Measurements from ENCODE around the gene CNNM2. TPM values are rescaled to one million over a fixed set of nuclear protein-coding genes. Genes with fewer than 3 reads are reported as not detected.
"Not testable (repeated sequence)": the region's sequence is repeated elsewhere in the genome, so short reads cannot be mapped to it uniquely, and the experiment has no call there.

The CNNM2 gene
- total RNA-seq, 2 experiments from 2014 or later = 4.2 to 4.5 TPM

DNA sequence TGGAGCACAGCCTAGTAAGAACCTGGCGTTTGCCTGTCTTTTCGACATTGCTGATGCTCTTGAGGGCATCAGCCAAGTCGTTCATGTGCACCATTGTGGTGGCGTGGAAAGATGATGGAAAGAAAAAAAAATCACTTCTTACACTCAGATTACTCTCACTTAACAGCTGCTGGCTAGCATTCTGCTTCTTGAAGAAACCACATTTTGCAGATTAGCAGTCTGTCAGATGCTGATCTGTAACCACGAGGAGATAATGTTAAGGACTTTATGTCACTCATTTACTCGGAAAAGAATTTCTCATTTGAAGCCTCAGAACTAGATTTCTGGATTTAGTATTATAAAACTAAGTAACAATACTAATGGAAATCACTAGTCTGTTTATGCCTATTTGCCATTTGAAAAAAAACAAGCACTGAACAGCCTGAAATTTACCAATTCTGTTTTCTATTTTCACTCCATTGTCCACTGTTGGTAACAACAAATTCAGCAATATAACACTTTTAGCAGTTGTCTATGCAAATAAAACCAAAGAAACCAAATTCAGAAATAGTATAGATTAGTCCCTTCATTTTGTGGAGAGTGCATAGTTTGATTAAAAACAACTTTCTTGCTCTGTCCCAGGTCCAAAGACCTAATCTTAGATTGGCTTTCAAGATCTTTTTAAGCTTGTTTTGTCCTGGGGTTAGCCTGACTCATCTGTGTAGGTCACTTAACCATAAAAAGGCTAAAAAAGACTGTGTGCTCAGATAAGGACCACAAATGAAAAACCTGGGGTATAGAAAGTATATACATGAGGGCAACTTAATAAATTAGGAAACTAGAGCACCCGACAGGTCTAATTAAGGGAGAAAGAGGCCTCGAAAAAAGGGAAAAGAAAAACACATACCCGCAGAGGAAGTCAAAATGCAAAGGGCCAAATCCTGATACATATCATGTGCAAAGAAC, 207.5 kb downstream of the CNNM2 start:
- peaks cover 26% of the 10 kb centered on the region for H3K4me1 Mint-ChIP-seq
- ATAC-seq (no peak), DNase-seq (no peak)
- CTCF ChIA-PET = interaction anchor here (0.6 to 1.8 kb wide), 3 partner anchors 10 to 119 kb away, joined by 3 to 5 read pairs (median 3); no protein-coding TSS in a partner anchor
- H3K27me3 Mint-ChIP-seq = no peaks in the 10 kb centered on the region
- no peak overlapping the region for H3K4me3 Mint-ChIP-seq
- H3K27ac Mint-ChIP-seq = no peak overlapping the region
- H3K36me3 Mint-ChIP-seq (ENCODE audit: low read depth) = peaks cover 5% of the 10 kb centered on the region
- POLR2A ChIA-PET = interaction anchor here (0.6 kb wide), 1 partner anchor 407 kb away, joined by 4 read pairs; no protein-coding TSS in a partner anchor
- no peaks in the 10 kb centered on the region for H3K9me3 Mint-ChIP-seq (ENCODE audit: low read depth)
- intact Hi-C loops (cut with DNase I, micrococcal nuclease) = no loop called here

DNA sequence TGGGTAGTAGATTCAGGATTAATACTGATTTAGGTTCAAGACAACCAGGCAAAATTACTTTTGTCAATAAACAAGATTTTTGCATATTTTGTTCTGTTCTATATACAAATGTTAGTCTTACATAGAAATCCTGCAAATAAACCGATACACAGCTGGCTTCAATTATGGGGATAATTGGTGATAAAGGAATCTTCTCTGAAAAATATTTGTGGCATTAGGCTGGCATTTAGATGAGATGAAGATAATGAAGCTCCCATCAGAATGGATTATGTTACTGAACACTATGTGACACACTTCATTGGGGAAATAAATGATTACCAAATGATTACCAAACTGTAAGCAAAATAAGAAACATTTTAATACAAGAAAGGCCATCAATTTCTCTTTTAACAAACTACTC, 209.1 kb downstream of the CNNM2 start:
- Mint-ChIP-seq H3K27ac (no peak overlapping the region), H3K9me3 (ENCODE audit: low read depth) (no peaks in the 10 kb centered on the region), H3K4me3 (no peak overlapping the region), H3K36me3 (ENCODE audit: low read depth) (peaks cover 12% of the 10 kb centered on the region), H3K27me3 (no peaks in the 10 kb centered on the region), H3K4me1 (peaks cover 24% of the 10 kb centered on the region)
- POLR2A ChIA-PET = no interaction called here
- CTCF ChIA-PET = interaction anchor here (1.8 kb wide), 1 partner anchor 12 kb away, joined by 5 read pairs; no protein-coding TSS in a partner anchor
- ATAC-seq = no peak
- intact Hi-C loops (cut with DNase I, micrococcal nuclease) = no loop called here
- no peak for DNase-seq

DNA sequence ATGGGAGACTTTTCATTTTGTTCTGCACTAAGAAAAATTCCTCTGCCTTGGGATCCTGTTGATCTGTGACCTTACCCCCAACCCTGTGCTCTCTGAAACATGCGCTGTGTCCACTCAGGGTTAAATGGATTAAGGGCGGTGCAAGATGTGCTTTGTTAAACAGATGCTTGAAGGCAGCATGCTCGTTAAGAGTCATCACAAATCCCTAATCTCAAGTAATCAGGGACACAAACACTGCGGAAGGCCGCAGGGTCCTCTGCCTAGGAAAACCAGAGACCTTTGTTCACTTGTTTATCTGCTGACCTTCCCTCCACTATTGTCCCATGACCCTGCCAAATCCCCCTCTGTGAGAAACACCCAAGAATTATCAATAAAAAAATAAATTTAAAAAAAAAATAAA, 212.1 kb downstream of the CNNM2 start:
- ATAC-seq; POLR2A ChIA-PET; H3K27ac Mint-ChIP-seq; H3K4me3 Mint-ChIP-seq; H3K27me3 Mint-ChIP-seq; DNase-seq; intact Hi-C loops (cut with DNase I, micrococcal nuclease): not testable (repeated sequence)
- Mint-ChIP-seq H3K36me3 (ENCODE audit: low read depth) (peaks cover 37% of the 10 kb centered on the region), H3K4me1 (peaks cover 27% of the 10 kb centered on the region), H3K9me3 (ENCODE audit: low read depth) (peaks cover 13% of the 10 kb centered on the region)
- CTCF ChIA-PET = interaction anchor here (1.0 kb wide), 1 partner anchor 10 kb away, joined by 3 read pairs; no protein-coding TSS in a partner anchor

DNA sequence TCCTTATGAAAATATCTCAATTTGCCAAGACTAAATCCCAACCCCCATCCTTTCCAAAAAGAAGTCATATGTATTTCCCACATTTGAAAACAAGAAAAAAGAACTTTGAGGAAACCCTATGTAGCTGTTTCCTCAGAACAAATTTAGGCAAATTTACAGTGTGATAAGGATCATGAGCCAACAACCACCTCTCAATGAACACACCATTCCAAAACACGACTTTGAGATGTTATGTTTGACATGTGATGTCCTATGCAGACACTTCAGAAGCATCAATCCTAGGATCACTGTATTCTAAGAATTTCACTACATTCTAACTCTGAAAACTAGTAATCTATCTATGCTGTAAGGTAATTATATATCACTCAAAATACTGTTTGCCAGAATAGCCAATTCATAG, 212.8 kb downstream of the CNNM2 start:
- no peak for DNase-seq
- H3K36me3 Mint-ChIP-seq (ENCODE audit: low read depth) = peaks cover 40% of the 10 kb centered on the region
- ChIA-PET POLR2A (no interaction called here), CTCF (interaction anchor here (1.0 kb wide), 1 partner anchor 9 kb away, joined by 3 read pairs; no protein-coding TSS in a partner anchor)
- peaks cover 25% of the 10 kb centered on the region for H3K4me1 Mint-ChIP-seq
- ATAC-seq = no peak
- H3K27ac Mint-ChIP-seq = no peak overlapping the region
- intact Hi-C loops (cut with DNase I, micrococcal nuclease) = no loop called here
- no peak overlapping the region for H3K4me3 Mint-ChIP-seq
- no peaks in the 10 kb centered on the region for H3K27me3 Mint-ChIP-seq
- H3K9me3 Mint-ChIP-seq (ENCODE audit: low read depth) = peaks cover 13% of the 10 kb centered on the region

DNA sequence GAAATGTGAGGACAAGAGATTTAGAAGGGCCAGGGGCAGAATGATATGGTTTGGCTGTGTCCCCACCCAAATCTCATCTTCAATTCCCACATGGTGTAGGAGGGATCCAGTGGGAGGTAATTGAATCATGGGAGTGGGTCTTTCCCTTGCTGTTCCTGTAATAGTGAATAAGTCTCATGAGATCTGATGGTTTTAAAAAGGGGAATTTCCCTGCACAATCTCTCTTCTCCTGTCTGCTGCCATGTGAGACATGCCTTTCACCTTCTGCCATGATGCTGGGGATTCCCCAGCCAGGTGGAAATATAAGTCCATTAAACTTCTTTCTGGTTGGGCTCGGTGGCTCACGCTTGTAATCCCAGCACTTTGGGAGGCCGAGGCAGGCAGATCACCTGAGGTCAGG, 217.1 kb downstream of the CNNM2 start:
- DNase-seq (peak; percentile 57), ATAC-seq (peak; percentile 83)
- Mint-ChIP-seq H3K27ac (peak overlapping the region; percentile 78), H3K4me1 (peaks cover 32% of the 10 kb centered on the region), H3K36me3 (ENCODE audit: low read depth) (peaks cover 50% of the 10 kb centered on the region), H3K9me3 (ENCODE audit: low read depth) (peaks cover 15% of the 10 kb centered on the region)
- POLR2A ChIA-PET; CTCF ChIA-PET; H3K4me3 Mint-ChIP-seq; H3K27me3 Mint-ChIP-seq; intact Hi-C loops (cut with DNase I, micrococcal nuclease): not testable (repeated sequence)

DNA sequence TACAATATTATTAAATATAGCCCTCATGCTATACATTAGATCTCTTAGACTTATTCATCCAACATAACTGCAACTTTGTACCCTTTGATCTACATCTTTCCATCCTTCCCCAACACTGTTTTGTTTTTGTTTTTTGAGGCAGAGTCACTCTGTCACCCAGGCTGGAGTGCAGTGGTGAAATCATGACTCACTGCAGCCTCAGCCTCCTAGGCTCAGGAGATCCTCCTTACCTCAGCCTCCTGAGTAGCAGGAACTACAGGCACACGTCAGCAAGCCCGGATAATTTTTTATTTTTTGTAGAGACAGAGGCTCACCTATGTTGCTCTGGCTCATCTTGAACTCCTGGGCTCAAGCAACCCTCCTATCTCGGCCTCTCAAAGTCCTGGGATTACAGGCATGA, 221.7 kb downstream of the CNNM2 start:
- ATAC-seq = peak; percentile 35
- peaks cover 23% of the 10 kb centered on the region for H3K4me1 Mint-ChIP-seq
- no peaks in the 10 kb centered on the region for H3K27me3 Mint-ChIP-seq
- H3K4me3 Mint-ChIP-seq = no peak overlapping the region
- ChIA-PET CTCF (no interaction called here), POLR2A (no interaction called here)
- H3K27ac Mint-ChIP-seq = no peak overlapping the region
- peaks cover 35% of the 10 kb centered on the region for H3K36me3 Mint-ChIP-seq (ENCODE audit: low read depth)
- DNase-seq = peak; percentile 25
- peaks cover 5% of the 10 kb centered on the region for H3K9me3 Mint-ChIP-seq (ENCODE audit: low read depth)
- intact Hi-C loops (cut with DNase I, micrococcal nuclease) = no loop called here

Other genes starting within 250 kb of the CNNM2 start
- 1 to 10 TPM; 6.4 to 6.9 TPM for gene ARL3, start 203.9 kb upstream of the CNNM2 start, total RNA-seq
- gene SFXN2, start 203.7 kb upstream of the CNNM2 start, total RNA-seq = 10 to 100 TPM; 18.2 to 20.7 TPM
- 10 to 100 TPM; 14.9 to 16.4 TPM for gene WBP1L, start 174.3 kb upstream of the CNNM2 start, total RNA-seq
- not detected for gene CYP17A1, start 80.9 kb upstream of the CNNM2 start, total RNA-seq
- 1 to 10 TPM; 4.5 to 5.1 TPM for gene BORCS7, start 64.0 kb upstream of the CNNM2 start, total RNA-seq
- gene AS3MT, start 48.8 kb upstream of the CNNM2 start, total RNA-seq = 1 to 10 TPM; 1.1 to 1.5 TPM

Data from activated CD4-positive, alpha-beta T cell treated with anti-CD3 and anti-CD28 coated beads for 36 hours (primary cell).